HepG2 (cell line): ENCODE measurements around the gene RAB20. TPM values are rescaled to one million over a fixed set of nuclear protein-coding genes. Genes with fewer than 3 reads are reported as not detected.

ENCODE experiments used
- ARHGAP35 ChIP-seq: sonication (generic); formaldehyde crosslinking; IDR thresholded peaks from 2 replicates; pipeline ENCODE4 v1.9.0; 2022; ENCODE audit warnings: mild to moderate bottlenecking, inconsistent platforms, moderate library complexity, missing genetic modification reagents, borderline replicate concordance
- BRCA1 ChIP-seq: sonication (generic); formaldehyde crosslinking; IDR thresholded peaks from 2 replicates; pipeline ENCODE4 v1.4.0; 2020; ENCODE audit warnings: missing genetic modification reagents
- FOXJ3 ChIP-seq: sonication (generic); formaldehyde crosslinking; IDR thresholded peaks from 2 replicates; pipeline ENCODE4 v1.4.0; 2020; ENCODE audit warnings: missing genetic modification reagents, mild to moderate bottlenecking, borderline replicate concordance
- GATAD2A ChIP-seq: IDR thresholded peaks from 2 replicates; pipeline ENCODE4 v1.6.1; 2016
- MED1 ChIP-seq: sonication (generic); formaldehyde crosslinking; IDR thresholded peaks from 2 replicates; pipeline ENCODE4 v1.4.0; 2020; ENCODE audit warnings: missing genetic modification reagents
- POLR2AphosphoS5 ChIP-seq: IDR thresholded peaks from 2 replicates; pipeline ENCODE4 v1.6.1; 2012; ENCODE audit warnings: low read depth, low read length
- ZBTB42 ChIP-seq: sonication (generic); formaldehyde crosslinking; IDR thresholded peaks from 2 replicates; pipeline ENCODE4 v1.5.0; 2020; ENCODE audit warnings: mild to moderate bottlenecking, missing genetic modification reagents
- ZNF264 ChIP-seq: sonication (generic); formaldehyde crosslinking; IDR thresholded peaks from 2 replicates; pipeline ENCODE4 v1.4.0; 2020; ENCODE audit warnings: missing genetic modification reagents
- ZNF549 ChIP-seq: sonication (generic); formaldehyde crosslinking; IDR thresholded peaks from 2 replicates; pipeline ENCODE4 v1.5.0; 2020; ENCODE audit warnings: missing genetic modification reagents
- ZNF766 ChIP-seq: sonication (generic); formaldehyde crosslinking; IDR thresholded peaks from 2 replicates; pipeline ENCODE4 v1.5.0; 2020; ENCODE audit warnings: missing genetic modification reagents, borderline replicate concordance
- polyA plus RNA-seq, 8 experiments: library from polyadenylated mRNA; depleted of rRNA in 3 of 8; stranded (reverse) in 7 of 8; unstranded in 1 of 8; fragments of >200 nt; fragmentation: Illumina TruSeq in 4 of 8; extraction: Trizol in 4 of 8; gene quantifications; 2 replicates each; pipeline versions ENCODE4 v1.2.1 to v1.2.3, GENCODE V29; 2011 to 2016; ENCODE audit warnings: low read depth in 4 of 8, missing spikeins in 1 of 8, mixed read lengths in 1 of 8; ENCODE audit not compliant: insufficient read depth in 1 of 8
- total RNA-seq, 5 experiments: library from RNA; depleted of rRNA; stranded (reverse); fragments of >200 nt; fragmentation: Illumina TruSeq; extraction: Trizol; gene quantifications; 2 replicates each; pipeline ENCODE4 v1.2.3, GENCODE V29; 2016; ENCODE audit warnings: low read depth in 1 of 5
- TF ChIP-seq, protein P1 (sequence below): IDR thresholded peaks from 2 replicates; pipeline ENCODE4 v1.6.1; 2016; ENCODE audit warnings: mild to moderate bottlenecking
- TF ChIP-seq, protein P2 (sequence below): sonication (generic); formaldehyde crosslinking; IDR thresholded peaks from 2 replicates; pipeline ENCODE4 v1.8.1; 2023; ENCODE audit warnings: missing genetic modification reagents, inconsistent platforms, borderline replicate concordance
- TF ChIP-seq, protein P3 (sequence below): sonication (generic); formaldehyde crosslinking; IDR thresholded peaks from 2 replicates; pipeline ENCODE4 v1.9.0; 2021; ENCODE audit warnings: missing genetic modification reagents, borderline replicate concordance
- TF ChIP-seq, protein P4 (sequence below): sonication (generic); formaldehyde crosslinking; conservative IDR thresholded peaks from 2 replicates; pipeline ENCODE4 v1.4.0; 2020; ENCODE audit warnings: mild to moderate bottlenecking, missing genetic modification reagents, moderate library complexity
- TF ChIP-seq, protein P5 (sequence below): sonication (generic); formaldehyde crosslinking; IDR thresholded peaks from 2 replicates; pipeline ENCODE4 v1.4.0; 2020; ENCODE audit warnings: missing genetic modification reagents, mild to moderate bottlenecking, borderline replicate concordance
- TF ChIP-seq, protein P6 (sequence below): IDR thresholded peaks from 2 replicates; pipeline ENCODE4 v1.6.1; 2016

Gene RAB20
- total and polyA plus RNA-seq, 2 of the 13 experiments (the other 11 are each of a cell fraction or from before 2014, with no cell fraction given) = 15.6 to 30.5 TPM

DNA sequence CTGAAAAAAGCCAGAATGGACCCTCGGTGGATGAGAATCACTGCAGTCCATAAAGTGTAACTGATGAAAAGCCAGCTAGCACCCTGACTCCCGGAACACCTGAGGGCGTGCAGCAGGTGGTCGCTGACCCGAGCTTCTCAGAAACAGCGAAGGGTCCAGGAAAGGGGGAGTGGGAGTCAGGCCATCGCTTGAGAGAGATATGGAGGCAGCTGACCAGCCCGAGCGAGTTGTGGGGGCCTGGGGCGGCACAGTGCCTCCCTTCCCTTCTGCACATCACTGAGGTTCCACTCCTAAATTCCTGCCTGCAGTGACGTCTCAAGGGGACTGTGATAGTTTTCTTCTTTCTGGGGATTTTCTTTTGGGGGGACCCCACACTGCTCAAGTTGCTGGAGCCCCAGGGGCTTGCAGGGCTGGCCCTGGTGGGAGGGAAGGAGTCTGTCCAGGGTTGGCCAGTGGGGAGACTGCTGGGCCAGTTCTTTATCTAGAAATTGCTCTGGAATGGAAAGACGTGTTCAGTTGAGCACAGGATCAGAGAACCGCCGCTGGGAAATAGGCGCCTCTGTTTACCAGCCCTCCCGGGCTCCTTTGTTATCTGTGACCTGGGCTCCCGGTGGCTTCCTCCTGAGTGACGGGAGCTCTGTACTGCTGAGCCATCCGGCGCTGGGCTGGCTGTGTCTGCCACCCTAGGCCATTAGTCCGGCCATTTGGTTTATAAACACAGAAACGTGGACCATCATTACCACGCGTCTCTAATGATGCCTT lies 71.3 kb downstream of the RAB20 start (continued):
- TF ChIP-seq, protein P1, sequence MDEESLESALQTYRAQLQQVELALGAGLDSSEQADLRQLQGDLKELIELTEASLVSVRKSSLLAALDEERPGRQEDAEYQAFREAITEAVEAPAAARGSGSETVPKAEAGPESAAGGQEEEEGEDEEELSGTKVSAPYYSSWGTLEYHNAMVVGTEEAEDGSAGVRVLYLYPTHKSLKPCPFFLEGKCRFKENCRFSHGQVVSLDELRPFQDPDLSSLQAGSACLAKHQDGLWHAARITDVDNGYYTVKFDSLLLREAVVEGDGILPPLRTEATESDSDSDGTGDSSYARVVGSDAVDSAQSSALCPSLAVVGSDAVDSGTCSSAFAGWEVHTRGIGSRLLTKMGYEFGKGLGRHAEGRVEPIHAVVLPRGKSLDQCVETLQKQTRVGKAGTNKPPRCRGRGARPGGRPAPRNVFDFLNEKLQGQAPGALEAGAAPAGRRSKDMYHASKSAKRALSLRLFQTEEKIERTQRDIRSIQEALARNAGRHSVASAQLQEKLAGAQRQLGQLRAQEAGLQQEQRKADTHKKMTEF = 0 out of 2 replicates have a peak, but pooled peaks have one; percentile 22
- TF ChIP-seq ZNF766 (CRISPR knock-in tag) (no peak), GATAD2A (peak; percentile 45; the same call in 1 of the 2 replicates), FOXJ3 (CRISPR knock-in tag) (peak; percentile 28; the same call in 1 of the 2 replicates), POLR2AphosphoS5 (no peak), MED1 (CRISPR knock-in tag) (peak; percentile 45; the same call in 1 of the 2 replicates), ZNF264 (no peak), ZNF549 (no peak), ARHGAP35 (CRISPR knock-in tag) (no peak), BRCA1 (no peak), ZBTB42 (CRISPR knock-in tag) (no peak)
- TF ChIP-seq, protein P2, sequence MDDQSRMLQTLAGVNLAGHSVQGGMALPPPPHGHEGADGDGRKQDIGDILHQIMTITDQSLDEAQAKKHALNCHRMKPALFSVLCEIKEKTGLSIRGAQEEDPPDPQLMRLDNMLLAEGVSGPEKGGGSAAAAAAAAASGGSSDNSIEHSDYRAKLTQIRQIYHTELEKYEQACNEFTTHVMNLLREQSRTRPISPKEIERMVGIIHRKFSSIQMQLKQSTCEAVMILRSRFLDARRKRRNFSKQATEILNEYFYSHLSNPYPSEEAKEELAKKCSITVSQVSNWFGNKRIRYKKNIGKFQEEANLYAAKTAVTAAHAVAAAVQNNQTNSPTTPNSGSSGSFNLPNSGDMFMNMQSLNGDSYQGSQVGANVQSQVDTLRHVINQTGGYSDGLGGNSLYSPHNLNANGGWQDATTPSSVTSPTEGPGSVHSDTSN = no peak
- TF ChIP-seq, protein P3, sequence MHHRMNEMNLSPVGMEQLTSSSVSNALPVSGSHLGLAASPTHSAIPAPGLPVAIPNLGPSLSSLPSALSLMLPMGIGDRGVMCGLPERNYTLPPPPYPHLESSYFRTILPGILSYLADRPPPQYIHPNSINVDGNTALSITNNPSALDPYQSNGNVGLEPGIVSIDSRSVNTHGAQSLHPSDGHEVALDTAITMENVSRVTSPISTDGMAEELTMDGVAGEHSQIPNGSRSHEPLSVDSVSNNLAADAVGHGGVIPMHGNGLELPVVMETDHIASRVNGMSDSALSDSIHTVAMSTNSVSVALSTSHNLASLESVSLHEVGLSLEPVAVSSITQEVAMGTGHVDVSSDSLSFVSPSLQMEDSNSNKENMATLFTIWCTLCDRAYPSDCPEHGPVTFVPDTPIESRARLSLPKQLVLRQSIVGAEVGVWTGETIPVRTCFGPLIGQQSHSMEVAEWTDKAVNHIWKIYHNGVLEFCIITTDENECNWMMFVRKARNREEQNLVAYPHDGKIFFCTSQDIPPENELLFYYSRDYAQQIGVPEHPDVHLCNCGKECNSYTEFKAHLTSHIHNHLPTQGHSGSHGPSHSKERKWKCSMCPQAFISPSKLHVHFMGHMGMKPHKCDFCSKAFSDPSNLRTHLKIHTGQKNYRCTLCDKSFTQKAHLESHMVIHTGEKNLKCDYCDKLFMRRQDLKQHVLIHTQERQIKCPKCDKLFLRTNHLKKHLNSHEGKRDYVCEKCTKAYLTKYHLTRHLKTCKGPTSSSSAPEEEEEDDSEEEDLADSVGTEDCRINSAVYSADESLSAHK (CRISPR knock-in tag) = no peak
- TF ChIP-seq, protein P4, sequence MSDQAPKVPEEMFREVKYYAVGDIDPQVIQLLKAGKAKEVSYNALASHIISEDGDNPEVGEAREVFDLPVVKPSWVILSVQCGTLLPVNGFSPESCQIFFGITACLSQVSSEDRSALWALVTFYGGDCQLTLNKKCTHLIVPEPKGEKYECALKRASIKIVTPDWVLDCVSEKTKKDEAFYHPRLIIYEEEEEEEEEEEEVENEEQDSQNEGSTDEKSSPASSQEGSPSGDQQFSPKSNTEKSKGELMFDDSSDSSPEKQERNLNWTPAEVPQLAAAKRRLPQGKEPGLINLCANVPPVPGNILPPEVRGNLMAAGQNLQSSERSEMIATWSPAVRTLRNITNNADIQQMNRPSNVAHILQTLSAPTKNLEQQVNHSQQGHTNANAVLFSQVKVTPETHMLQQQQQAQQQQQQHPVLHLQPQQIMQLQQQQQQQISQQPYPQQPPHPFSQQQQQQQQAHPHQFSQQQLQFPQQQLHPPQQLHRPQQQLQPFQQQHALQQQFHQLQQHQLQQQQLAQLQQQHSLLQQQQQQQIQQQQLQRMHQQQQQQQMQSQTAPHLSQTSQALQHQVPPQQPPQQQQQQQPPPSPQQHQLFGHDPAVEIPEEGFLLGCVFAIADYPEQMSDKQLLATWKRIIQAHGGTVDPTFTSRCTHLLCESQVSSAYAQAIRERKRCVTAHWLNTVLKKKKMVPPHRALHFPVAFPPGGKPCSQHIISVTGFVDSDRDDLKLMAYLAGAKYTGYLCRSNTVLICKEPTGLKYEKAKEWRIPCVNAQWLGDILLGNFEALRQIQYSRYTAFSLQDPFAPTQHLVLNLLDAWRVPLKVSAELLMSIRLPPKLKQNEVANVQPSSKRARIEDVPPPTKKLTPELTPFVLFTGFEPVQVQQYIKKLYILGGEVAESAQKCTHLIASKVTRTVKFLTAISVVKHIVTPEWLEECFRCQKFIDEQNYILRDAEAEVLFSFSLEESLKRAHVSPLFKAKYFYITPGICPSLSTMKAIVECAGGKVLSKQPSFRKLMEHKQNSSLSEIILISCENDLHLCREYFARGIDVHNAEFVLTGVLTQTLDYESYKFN (CRISPR knock-in tag) = peak; percentile 38; the same call in 1 of the 2 replicates
- TF ChIP-seq, protein P5, sequence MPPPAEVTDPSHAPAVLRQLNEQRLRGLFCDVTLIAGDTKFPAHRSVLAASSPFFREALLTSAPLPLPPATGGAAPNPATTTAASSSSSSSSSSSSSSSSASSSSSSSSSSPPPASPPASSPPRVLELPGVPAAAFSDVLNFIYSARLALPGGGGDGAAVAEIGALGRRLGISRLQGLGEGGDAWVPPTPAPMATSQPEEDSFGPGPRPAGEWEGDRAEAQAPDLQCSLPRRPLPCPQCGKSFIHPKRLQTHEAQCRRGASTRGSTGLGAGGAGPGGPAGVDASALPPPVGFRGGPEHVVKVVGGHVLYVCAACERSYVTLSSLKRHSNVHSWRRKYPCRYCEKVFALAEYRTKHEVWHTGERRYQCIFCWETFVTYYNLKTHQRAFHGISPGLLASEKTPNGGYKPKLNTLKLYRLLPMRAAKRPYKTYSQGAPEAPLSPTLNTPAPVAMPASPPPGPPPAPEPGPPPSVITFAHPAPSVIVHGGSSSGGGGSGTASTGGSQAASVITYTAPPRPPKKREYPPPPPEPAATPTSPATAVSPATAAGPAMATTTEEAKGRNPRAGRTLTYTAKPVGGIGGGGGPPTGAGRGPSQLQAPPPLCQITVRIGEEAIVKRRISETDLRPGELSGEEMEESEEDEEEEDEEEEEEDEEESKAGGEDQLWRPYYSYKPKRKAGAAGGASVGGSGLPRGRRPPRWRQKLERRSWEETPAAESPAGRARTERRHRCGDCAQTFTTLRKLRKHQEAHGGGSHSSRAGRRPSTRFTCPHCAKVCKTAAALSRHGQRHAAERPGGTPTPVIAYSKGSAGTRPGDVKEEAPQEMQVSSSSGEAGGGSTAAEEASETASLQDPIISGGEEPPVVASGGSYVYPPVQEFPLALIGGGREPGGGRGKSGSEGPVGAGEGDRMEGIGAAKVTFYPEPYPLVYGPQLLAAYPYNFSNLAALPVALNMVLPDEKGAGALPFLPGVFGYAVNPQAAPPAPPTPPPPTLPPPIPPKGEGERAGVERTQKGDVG (CRISPR knock-in tag) = no peak
- TF ChIP-seq, protein P6, sequence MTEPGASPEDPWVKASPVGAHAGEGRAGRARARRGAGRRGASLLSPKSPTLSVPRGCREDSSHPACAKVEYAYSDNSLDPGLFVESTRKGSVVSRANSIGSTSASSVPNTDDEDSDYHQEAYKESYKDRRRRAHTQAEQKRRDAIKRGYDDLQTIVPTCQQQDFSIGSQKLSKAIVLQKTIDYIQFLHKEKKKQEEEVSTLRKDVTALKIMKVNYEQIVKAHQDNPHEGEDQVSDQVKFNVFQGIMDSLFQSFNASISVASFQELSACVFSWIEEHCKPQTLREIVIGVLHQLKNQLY (CRISPR knock-in tag) = no peak
